HEK293 (cell line): ENCODE data around the gene UGCG.
"Not testable (repeated sequence)": the region's sequence is repeated elsewhere in the genome, so short reads cannot be mapped to it uniquely, and the experiment has no call there.

Experiments
- CTCF ChIA-PET: fragments of 350-600 bp; formaldehyde crosslinking; extraction: SDS; loops from one replicate; lab custom pipeline; 2021; ENCODE audit warnings: antibody characterized with exemption; lab: Yijun Ruan, JAX
- POLR2A ChIA-PET: fragments of 300-600 bp; formaldehyde crosslinking; extraction: SDS; loops from one replicate; lab custom pipeline; 2020; ENCODE audit warnings: antibody characterized with exemption, inconsistent platforms; lab: Yijun Ruan, JAX
- H3K27ac ChIP-seq: fragments of 200-500 bp; sonication (Bioruptor generic); 2 replicates; pipeline ENCODE4 v1.5.1; 2014; ENCODE audit warnings: low read depth, low read length, control low read depth, inconsistent platforms; ENCODE audit errors: extremely low read depth
- H3K36me3 ChIP-seq, 2 experiments: fragments of 200-500 bp in 1 of 2; sonication (Bioruptor generic) in 1 of 2; 1 replicate in 1 of 2; 2 replicates in 1 of 2; pipeline ENCODE4 v1.5.1; 2014 to 2017; ENCODE audit warnings: inconsistent platforms in 2 of 2, low read length in 2 of 2; ENCODE audit not compliant: control insufficient read depth in 2 of 2, insufficient read depth in 1 of 2
- H3K4me1 ChIP-seq: fragments of 200-500 bp; sonication (Bioruptor generic); 2 replicates; pipeline ENCODE4 v1.5.1; 2014; ENCODE audit warnings: mild to moderate bottlenecking, low read length, inconsistent platforms; ENCODE audit not compliant: control insufficient read depth, insufficient read depth
- H3K4me3 ChIP-seq: 2 replicates; pipeline ENCODE4 v1.5.1; 2011; ENCODE audit warnings: low read depth, mild to moderate bottlenecking, control low read depth, low read length, moderate library complexity
- H3K9me3 ChIP-seq: fragments of 200-500 bp; sonication (Bioruptor generic); 2 replicates; pipeline ENCODE4 v1.5.1; 2014; ENCODE audit warnings: low read depth, low read length, inconsistent platforms; ENCODE audit not compliant: control insufficient read depth, insufficient read depth
- FEZF1 ChIP-seq: fragments of 450-650 bp; formaldehyde crosslinking; IDR thresholded peaks from 2 replicates; pipeline ENCODE4 v1.5.1; 2016; ENCODE audit warnings: missing biosample characterization, missing genetic modification characterization
- IKZF3 ChIP-seq: fragments of 450-650 bp; IDR thresholded peaks from 2 replicates; pipeline ENCODE4 v1.5.0; 2018; ENCODE audit warnings: missing biosample characterization, mild to moderate bottlenecking, missing genetic modification characterization, moderate library complexity
- KLF8 ChIP-seq: fragments of 450-650 bp; formaldehyde crosslinking; IDR thresholded peaks from 2 replicates; pipeline ENCODE4 v1.5.1; 2016; ENCODE audit warnings: missing biosample characterization, missing genetic modification characterization
- OSR2 ChIP-seq: fragments of 450-650 bp; formaldehyde crosslinking; IDR thresholded peaks from 2 replicates; pipeline ENCODE4 v1.5.1; 2016; ENCODE audit warnings: missing biosample characterization, missing genetic modification characterization
- PRDM10 ChIP-seq: fragments of 450-650 bp; formaldehyde crosslinking; IDR thresholded peaks from 2 replicates; pipeline ENCODE4 v1.5.1; 2016; ENCODE audit warnings: missing biosample characterization, missing genetic modification characterization
- YY2 ChIP-seq: fragments of 450-650 bp; formaldehyde crosslinking; IDR thresholded peaks from 2 replicates; pipeline ENCODE4 v1.5.1; 2016; ENCODE audit warnings: missing biosample characterization, missing genetic modification characterization
- ZFHX2 ChIP-seq: fragments of 450-650 bp; formaldehyde crosslinking; conservative IDR thresholded peaks from 2 replicates; pipeline ENCODE4 v1.5.1; 2016; ENCODE audit warnings: missing biosample characterization, missing genetic modification characterization
- ZNF335 ChIP-seq: fragments of 450-650 bp; formaldehyde crosslinking; conservative IDR thresholded peaks from 2 replicates; pipeline ENCODE4 v1.5.1; 2016; ENCODE audit warnings: missing biosample characterization, missing genetic modification characterization
- ZNF354C ChIP-seq: fragments of 450-650 bp; formaldehyde crosslinking; IDR thresholded peaks from 2 replicates; pipeline ENCODE4 v1.5.1; 2016; ENCODE audit warnings: missing biosample characterization, missing genetic modification characterization, low read depth, borderline replicate concordance
- ZNF830 ChIP-seq: fragments of 450-650 bp; IDR thresholded peaks from 2 replicates; pipeline ENCODE4 v1.5.0; 2018; ENCODE audit warnings: missing biosample characterization, missing genetic modification characterization, low read depth, mild to moderate bottlenecking, moderate library complexity
- ZNF837 ChIP-seq: fragments of 450-650 bp; formaldehyde crosslinking; IDR thresholded peaks from 2 replicates; pipeline ENCODE4 v1.5.1; 2016; ENCODE audit warnings: missing biosample characterization, missing genetic modification characterization
- TF ChIP-seq, protein P1 (sequence below): fragments of 450-650 bp; formaldehyde crosslinking; IDR thresholded peaks from 2 replicates; pipeline ENCODE4 v1.5.1; 2016; ENCODE audit warnings: missing biosample characterization, missing genetic modification characterization, borderline replicate concordance
- TF ChIP-seq, protein P2 (sequence below): fragments of 450-650 bp; formaldehyde crosslinking; IDR thresholded peaks from 2 replicates; pipeline ENCODE4 v1.5.1; 2016; ENCODE audit warnings: missing biosample characterization, missing genetic modification characterization

Gene UGCG

DNA sequence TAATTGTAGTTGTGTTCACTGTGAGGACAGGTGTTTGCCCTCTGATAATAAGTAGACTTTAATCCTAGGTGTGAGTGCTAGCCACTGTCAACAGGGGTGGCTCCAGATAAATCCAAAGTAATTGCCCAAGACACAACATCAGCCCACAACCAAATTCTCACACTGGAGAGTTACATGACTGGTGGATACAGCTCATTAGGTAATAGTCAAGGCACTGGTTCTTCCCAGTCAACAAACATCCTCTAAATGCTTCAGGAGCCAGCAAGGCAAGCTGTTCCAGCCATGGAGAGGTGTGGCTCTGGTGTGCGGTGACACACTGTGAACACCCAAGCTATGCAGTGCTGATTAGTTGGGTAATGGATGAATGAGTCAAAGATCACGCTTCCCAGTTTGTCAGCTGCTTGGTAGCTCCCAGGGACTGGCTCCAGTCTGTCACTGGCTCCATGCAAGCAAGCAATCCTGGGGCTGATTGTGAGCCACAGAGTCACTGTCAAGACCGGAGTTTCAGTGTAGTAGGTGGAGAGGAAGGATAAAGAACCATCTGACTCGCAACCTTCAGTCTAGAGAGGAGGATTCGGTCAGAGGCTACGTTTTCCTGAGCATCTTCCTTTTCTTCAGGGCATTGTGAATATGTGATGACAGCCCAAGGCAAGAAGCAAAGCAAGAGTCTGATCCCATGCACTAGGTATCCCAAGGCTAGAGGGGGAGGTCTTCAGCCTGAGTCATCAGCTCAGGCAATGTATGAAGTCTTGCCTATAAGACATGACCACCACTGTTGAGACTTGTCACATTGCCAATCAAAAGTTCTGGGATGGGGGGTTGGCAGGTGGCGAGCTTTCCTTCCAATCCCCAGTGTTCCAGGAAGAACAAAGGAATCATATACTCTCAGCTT, 63.1 kb downstream of the UGCG start (continued):
- TF ChIP-seq, protein P1, sequence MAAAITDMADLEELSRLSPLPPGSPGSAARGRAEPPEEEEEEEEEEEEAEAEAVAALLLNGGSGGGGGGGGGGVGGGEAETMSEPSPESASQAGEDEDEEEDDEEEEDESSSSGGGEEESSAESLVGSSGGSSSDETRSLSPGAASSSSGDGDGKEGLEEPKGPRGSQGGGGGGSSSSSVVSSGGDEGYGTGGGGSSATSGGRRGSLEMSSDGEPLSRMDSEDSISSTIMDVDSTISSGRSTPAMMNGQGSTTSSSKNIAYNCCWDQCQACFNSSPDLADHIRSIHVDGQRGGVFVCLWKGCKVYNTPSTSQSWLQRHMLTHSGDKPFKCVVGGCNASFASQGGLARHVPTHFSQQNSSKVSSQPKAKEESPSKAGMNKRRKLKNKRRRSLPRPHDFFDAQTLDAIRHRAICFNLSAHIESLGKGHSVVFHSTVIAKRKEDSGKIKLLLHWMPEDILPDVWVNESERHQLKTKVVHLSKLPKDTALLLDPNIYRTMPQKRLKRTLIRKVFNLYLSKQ (tag by site-specific recombination), result no peak
- no peak for TF ChIP-seq ZNF830 (tag by site-specific recombination)
- no peak for TF ChIP-seq ZNF837 (tag by site-specific recombination)

DNA sequence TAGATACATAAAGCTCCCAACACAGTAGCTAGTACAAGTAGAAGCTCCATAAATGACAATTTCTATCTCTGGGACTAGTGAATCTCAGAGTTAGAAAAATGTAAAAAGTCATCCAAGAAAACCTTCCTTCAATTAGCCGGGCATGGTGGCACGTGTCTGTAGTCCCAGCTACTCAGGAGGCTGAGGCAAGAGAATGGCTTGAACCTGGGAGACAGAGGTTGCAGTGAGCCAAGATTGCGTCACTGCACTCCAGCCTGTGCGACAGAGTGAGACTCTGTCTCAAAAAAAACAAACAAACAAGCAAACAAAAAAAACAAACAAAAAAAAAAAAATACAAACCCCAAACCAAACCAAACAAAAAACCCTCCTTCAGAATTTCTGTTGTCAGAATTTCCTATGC, 63.9 kb downstream of the UGCG start:
- H3K36me3 ChIP-seq, H3K27ac ChIP-seq, H3K9me3 ChIP-seq, H3K4me3 ChIP-seq: not testable (repeated sequence)
- CTCF ChIA-PET, result interaction anchor here (0.6 to 1.5 kb wide), 9 partner anchors 8 to 141 kb away, joined by 3 to 5 read pairs (median 4); no protein-coding TSS in a partner anchor
- TF ChIP-seq OSR2 (tag by site-specific recombination) (peak; percentile 6; the same call in 1 of the 2 replicates), PRDM10 (tag by site-specific recombination) (peak; percentile 32; the same call in 1 of the 2 replicates), ZNF335 (tag by site-specific recombination) (peak; percentile 47; the same call in 1 of the 2 replicates)
- TF ChIP-seq, protein P2, sequence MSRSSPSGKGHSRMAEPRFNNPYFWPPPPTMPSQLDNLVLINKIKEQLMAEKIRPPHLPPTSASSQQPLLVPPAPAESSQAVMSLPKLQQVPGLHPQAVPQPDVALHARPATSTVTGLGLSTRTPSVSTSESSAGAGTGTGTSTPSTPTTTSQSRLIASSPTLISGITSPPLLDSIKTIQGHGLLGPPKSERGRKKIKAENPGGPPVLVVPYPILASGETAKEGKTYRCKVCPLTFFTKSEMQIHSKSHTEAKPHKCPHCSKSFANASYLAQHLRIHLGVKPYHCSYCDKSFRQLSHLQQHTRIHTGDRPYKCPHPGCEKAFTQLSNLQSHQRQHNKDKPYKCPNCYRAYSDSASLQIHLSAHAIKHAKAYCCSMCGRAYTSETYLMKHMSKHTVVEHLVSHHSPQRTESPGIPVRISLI (tag by site-specific recombination), result 0 out of 2 replicates have a peak, but pooled peaks have one; percentile 37
- POLR2A ChIA-PET, result interaction anchor here (0.7 to 1.5 kb wide), 2 partner anchors 63 to 105 kb away, joined by 3 read pairs; no protein-coding TSS in a partner anchor
- peaks cover 19% of the 10 kb centered on the region for H3K4me1 ChIP-seq

DNA sequence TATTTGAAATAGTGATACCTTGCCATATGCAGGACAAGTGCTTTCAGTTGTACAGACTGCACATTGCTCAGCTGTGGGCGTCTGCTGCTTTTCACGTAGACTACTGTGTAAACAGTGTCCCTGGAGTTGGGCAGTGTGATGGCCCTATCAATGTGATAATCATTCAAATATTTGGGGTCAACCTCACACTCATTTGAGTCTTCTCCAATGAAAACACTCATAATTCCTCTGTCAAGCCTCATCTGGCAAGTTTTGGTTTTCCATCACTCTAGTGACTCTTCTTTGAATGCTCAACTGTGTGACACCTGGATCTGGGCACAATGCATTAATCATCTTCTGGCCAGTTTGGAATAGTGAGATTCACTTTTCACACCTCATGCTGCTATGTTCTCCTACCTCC, 64.4 kb downstream of the UGCG start:
- TF ChIP-seq KLF8 (tag by site-specific recombination), result peak; percentile 26; the same call in 1 of the 2 replicates
- TF ChIP-seq YY2 (tag by site-specific recombination), result no peak
- TF ChIP-seq ZFHX2 (tag by site-specific recombination), result 0 out of 2 replicates have a peak, but pooled peaks have one; percentile 15
- no peak for TF ChIP-seq ZNF354C (tag by site-specific recombination)
- TF ChIP-seq ZNF335 (tag by site-specific recombination), result peak; percentile 50
- TF ChIP-seq IKZF3, result peak; percentile 22; the same call in 1 of the 2 replicates
- peak; percentile 3; the same call in 1 of the 2 replicates for TF ChIP-seq FEZF1 (tag by site-specific recombination)
- no peaks in the 10 kb centered on the region for H3K36me3 ChIP-seq
- H3K4me3 ChIP-seq, result no peak overlapping the region
- peaks cover 19% of the 10 kb centered on the region for H3K4me1 ChIP-seq
- CTCF ChIA-PET, result interaction anchor here (0.6 to 1.5 kb wide), 8 partner anchors 8 to 115 kb away, joined by 3 to 5 read pairs (median 4); no protein-coding TSS in a partner anchor
- H3K27ac ChIP-seq, result peak overlapping the region; percentile 55; the same call in 1 of the 2 replicates
- no peaks in the 10 kb centered on the region for H3K9me3 ChIP-seq
- POLR2A ChIA-PET, result interaction anchor here (0.7 to 1.5 kb wide), 5 partner anchors 10 to 114 kb away, joined by 3 to 21 read pairs (median 3); partner anchors contain the start of gene UGCG
